Endothelial cell of umbilical vein (primary cell): ENCODE results near the gene HERC5. TPM values are rescaled to one million over a fixed set of nuclear protein-coding genes. Genes with fewer than 3 reads are reported as not detected.

ENCODE experiments used
- polyA plus RNA-seq, 4 experiments: library from polyadenylated mRNA; depleted of rRNA in 3 of 4; stranded (reverse) in 3 of 4; unstranded in 1 of 4; fragments of >200 nt; gene quantifications; 2 replicates each; pipeline versions ENCODE4 v1.2.1 to v1.2.3, GENCODE V29; 2011 to 2012; ENCODE audit warnings: missing spikeins in 1 of 4
- total RNA-seq: library from RNA; stranded (reverse); gene quantifications from 2 replicates; pipeline ENCODE4 v1.2.3, GENCODE V29; 2021

HERC5 gene
- total and polyA plus RNA-seq, 2 donors (not counting 3 experiments of a cell fraction or from before 2014, with no cell fraction given) = 0.19 to 0.91 TPM

Other genes starting within 250 kb of the HERC5 start
- gene PPM1K, start 172.6 kb upstream of the HERC5 start, total RNA-seq = 8.6 and 10.4 TPM in 2 replicates
- gene PPM1K, start 172.6 kb upstream of the HERC5 start, polyA plus RNA-seq = 3.7 and 4.0 TPM in 2 replicates
- gene HERC6, start 78.3 kb upstream of the HERC5 start, total RNA-seq = 4.1 and 5.0 TPM in 2 replicates
- gene HERC6, start 78.3 kb upstream of the HERC5 start, polyA plus RNA-seq = 1.9 and 2.1 TPM in 2 replicates
- 79.7 and 81.8 TPM in 2 replicates for gene PYURF, start 66.7 kb downstream of the HERC5 start, total RNA-seq
- gene PYURF, start 66.7 kb downstream of the HERC5 start, polyA plus RNA-seq = 45.0 and 59.1 TPM in 2 replicates
- 21.2 and 25.6 TPM in 2 replicates for gene HERC3, start 135.4 kb downstream of the HERC5 start, total RNA-seq
- gene HERC3, start 135.4 kb downstream of the HERC5 start, polyA plus RNA-seq = 4.3 and 6.3 TPM in 2 replicates
- 6.1 and 7.6 TPM in 2 replicates for gene NAP1L5, start 240.7 kb downstream of the HERC5 start, total RNA-seq
- 2.1 and 3.4 TPM in 2 replicates for gene NAP1L5, start 240.7 kb downstream of the HERC5 start, polyA plus RNA-seq